Transverse colon (tissue), 3 donors: ENCODE results near the gene PLAGL2.

Source experiments
- EP300 ChIP-seq: sonication (generic); formaldehyde crosslinking; IDR thresholded peaks from one replicate; pipeline ENCODE4 v1.6.1; 2017; ENCODE audit warnings: antibody characterized with exemption, low read depth
- TF ChIP-seq, protein P1 (sequence below), 5 experiments: fragments of 200-600 bp in 3 of 5; fragments of 450-650 bp in 2 of 5; sonication (generic) in 3 of 5; IDR thresholded peaks; 1 replicate in 2 of 5; 2 replicates in 3 of 5; pipeline ENCODE4 v1.5.1; 2016 to 2017; ENCODE audit warnings: antibody characterized with exemption in 5 of 5, inconsistent platforms in 3 of 5, mild to moderate bottlenecking in 2 of 5, moderate library complexity in 1 of 5

GRCh38 chr20:32160341-32160740, 47.2 kb downstream of the PLAGL2 start:
- no peak for TF ChIP-seq EP300
- TF ChIP-seq, protein P1, sequence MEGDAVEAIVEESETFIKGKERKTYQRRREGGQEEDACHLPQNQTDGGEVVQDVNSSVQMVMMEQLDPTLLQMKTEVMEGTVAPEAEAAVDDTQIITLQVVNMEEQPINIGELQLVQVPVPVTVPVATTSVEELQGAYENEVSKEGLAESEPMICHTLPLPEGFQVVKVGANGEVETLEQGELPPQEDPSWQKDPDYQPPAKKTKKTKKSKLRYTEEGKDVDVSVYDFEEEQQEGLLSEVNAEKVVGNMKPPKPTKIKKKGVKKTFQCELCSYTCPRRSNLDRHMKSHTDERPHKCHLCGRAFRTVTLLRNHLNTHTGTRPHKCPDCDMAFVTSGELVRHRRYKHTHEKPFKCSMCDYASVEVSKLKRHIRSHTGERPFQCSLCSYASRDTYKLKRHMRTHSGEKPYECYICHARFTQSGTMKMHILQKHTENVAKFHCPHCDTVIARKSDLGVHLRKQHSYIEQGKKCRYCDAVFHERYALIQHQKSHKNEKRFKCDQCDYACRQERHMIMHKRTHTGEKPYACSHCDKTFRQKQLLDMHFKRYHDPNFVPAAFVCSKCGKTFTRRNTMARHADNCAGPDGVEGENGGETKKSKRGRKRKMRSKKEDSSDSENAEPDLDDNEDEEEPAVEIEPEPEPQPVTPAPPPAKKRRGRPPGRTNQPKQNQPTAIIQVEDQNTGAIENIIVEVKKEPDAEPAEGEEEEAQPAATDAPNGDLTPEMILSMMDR (IDR thresholded peaks at IDR 0.05): no peak
